ENCODE results near the gene TCN1.
"Not testable (repeated sequence)": the region's sequence is repeated elsewhere in the genome, so short reads cannot be mapped to it uniquely, and the experiment has no call there.

The TCN1 gene

DNA sequence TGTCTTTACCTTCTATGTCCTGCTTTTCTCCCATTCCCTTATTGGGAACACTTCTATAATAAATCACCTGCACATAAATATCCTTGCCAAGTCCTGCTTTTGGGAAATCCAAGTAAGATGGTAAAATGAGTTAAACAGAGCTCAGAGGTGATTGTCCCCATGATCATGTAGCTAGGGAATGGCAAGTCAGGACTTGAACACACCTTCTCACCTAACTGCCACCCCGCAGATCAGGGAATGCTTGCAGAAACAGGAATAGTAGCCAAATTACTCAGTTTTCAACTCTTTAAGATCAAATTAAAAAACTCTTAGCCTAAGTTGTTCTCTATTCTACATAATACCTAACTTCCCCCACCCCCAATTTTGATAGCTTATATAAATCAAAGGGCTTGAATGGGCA lies 28.3 kb upstream of the TCN1 start:
- TF ChIP-seq, protein P1, sequence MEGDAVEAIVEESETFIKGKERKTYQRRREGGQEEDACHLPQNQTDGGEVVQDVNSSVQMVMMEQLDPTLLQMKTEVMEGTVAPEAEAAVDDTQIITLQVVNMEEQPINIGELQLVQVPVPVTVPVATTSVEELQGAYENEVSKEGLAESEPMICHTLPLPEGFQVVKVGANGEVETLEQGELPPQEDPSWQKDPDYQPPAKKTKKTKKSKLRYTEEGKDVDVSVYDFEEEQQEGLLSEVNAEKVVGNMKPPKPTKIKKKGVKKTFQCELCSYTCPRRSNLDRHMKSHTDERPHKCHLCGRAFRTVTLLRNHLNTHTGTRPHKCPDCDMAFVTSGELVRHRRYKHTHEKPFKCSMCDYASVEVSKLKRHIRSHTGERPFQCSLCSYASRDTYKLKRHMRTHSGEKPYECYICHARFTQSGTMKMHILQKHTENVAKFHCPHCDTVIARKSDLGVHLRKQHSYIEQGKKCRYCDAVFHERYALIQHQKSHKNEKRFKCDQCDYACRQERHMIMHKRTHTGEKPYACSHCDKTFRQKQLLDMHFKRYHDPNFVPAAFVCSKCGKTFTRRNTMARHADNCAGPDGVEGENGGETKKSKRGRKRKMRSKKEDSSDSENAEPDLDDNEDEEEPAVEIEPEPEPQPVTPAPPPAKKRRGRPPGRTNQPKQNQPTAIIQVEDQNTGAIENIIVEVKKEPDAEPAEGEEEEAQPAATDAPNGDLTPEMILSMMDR (IDR thresholded peaks at IDR 0.05; ENCODE audit: low read depth, low read length, missing control alignments): no peak
- DNase-seq (ENCODE audit: extremely low read depth, low read depth): no peak
- no peak overlapping the region for H3K4me3 ChIP-seq (replicated peaks; ENCODE audit: low read depth, low read length)

DNA sequence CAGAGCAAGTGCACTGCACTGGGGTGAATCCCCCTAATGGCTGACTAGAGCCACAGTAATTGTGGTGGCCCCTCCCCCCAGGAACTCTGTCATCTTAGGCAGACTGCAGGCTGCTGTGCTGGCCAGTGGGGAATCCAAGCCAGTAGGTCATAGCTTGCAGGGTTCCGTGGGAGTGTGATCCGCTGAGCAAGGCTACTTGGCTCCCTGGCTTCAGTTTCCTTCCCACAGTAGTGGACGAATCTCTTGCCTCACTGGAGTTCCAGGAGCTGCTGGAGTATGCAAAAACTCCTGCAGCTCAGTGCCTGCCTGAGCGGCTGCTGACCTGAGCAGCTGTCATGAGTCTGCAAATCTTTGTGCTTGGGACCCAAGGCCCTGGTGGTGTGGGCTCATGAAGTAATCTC lies 25.5 kb upstream of the TCN1 start:
- no peak for DNase-seq (ENCODE audit: extremely low read depth, low read depth)
- no peak overlapping the region for H3K4me3 ChIP-seq (replicated peaks; ENCODE audit: low read depth, low read length)
- TF ChIP-seq, protein P1 (IDR thresholded peaks at IDR 0.05; ENCODE audit: low read depth, low read length, missing control alignments): no peak

DNA sequence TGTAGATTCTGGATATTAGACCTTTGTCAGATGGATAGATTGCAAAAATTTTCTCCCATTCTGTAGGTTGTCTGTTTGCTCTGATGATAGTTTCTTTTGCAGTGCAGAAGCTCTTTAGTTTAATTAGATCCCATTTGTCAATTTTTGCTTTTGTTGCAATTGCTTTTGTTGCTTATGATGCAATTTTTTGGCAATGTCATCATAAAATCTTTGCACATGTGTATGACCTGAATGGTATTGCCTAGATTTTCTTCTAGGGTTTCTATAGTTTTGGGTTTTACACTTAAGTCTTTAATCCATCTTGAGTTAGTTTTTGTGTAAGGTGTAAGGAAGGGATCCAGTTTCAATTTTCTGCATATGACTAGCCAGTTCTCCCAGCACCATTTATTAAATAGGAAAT lies 20.9 kb upstream of the TCN1 start:
- not testable (repeated sequence) for H3K4me3 ChIP-seq (replicated peaks; ENCODE audit: low read depth, low read length); DNase-seq (ENCODE audit: extremely low read depth, low read depth)

DNA sequence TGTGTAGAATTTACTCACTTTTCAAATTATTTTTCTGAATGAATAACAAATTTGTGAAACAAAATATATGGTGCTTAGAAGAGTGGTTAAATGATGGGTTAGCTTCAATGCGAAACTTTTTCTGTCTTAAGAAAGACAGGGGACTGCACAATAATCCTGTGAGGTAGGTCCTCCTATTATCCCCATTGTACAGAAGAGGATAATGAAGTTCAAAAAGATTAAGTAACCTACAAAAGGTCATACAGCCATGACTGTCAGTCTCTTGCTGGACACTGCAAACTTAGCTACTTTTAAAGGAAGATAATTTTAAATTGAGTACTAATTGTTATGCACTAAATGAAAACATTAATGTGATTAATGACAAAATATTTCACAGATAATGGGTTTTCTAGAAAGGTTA lies 17.3 kb upstream of the TCN1 start:
- H3K4me3 ChIP-seq (replicated peaks; ENCODE audit: low read depth, low read length): no peak overlapping the region
- TF ChIP-seq, protein P1 (IDR thresholded peaks at IDR 0.05; ENCODE audit: low read depth, low read length, missing control alignments): no peak
- no peak for DNase-seq (ENCODE audit: extremely low read depth, low read depth)

DNA sequence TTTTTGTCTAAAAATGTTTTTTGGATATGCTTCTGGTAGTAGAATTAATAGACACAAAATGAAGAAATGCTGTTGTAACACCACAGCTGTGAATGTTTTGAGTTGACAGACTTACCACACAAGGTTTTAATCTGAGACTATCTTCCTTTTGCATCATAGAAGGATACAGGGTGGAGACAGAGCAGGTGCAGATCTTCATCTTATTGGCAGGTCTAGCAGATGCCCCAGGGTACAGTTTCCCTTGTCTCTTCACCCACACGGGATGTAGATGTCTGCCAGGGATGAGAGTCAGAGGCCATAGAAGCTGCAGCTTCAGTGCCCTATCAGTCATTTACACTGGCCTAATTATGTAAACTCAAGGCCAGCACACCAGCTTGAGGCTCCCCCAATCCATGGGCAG lies 13.3 kb upstream of the TCN1 start:
- TF ChIP-seq, protein P1 (IDR thresholded peaks at IDR 0.05; ENCODE audit: low read depth, low read length, missing control alignments): no peak

DNA sequence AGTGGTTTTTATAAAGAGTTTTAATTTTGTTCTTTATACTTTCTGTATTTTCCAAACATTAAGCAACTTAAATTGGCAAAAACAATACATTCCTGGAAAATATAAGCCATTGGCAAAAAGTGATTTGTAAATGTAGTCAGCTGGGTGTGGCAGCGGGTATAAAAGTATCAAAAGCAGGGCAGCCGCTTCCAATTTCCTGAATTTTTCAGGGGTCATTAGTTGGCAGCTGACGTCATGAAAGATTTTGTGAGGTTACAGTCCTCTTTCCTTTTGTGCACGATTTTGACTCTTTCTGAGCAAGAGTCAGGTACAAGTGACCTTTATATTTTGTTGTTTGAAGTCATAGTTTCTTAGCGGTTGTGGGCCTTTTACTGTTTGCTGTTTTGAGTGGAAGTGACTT lies 12.3 kb upstream of the TCN1 start, which contains the start of gene OOSP3:
TSS of gene OOSP3 (plus strand) at position 208 of the 400 bp plus-strand sequence. CDS start at position 235, 27 bp downstream.
- DNase-seq (ENCODE audit: extremely low read depth, low read depth): no peak
- no peak within 1 kb of the TSS for H3K4me3 ChIP-seq (replicated peaks; ENCODE audit: low read depth, low read length)
- TF ChIP-seq, protein P1 (IDR thresholded peaks at IDR 0.05; ENCODE audit: low read depth, low read length, missing control alignments): no peak

More for the DNA sequence above, 13.3 kb upstream of the TCN1 start:
- no peak for DNase-seq (ENCODE audit: extremely low read depth, low read depth)
- no peak overlapping the region for H3K4me3 ChIP-seq (replicated peaks; ENCODE audit: low read depth, low read length)

DNA sequence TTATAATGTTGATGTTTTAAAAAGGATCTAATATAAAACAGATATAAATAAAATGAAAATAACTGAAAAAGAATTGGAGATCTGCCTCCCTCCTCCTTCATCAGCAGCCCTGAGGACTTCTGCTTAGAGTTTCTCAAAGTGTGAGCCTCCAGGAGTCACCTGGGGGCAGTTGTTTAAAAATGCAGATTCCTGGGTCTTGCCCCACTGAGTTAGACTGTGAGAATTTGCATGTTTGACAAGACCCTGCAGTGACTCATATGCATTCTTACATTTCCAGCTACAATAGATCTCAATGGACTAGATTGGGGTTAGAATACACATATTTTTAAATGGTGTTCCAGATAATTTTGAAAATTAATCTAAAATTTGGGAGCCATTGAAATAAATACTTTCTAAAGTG lies 11.5 kb upstream of the TCN1 start:
- DNase-seq (ENCODE audit: extremely low read depth, low read depth): no peak
- TF ChIP-seq, protein P1 (IDR thresholded peaks at IDR 0.05; ENCODE audit: low read depth, low read length, missing control alignments): no peak
- no peak overlapping the region for H3K4me3 ChIP-seq (replicated peaks; ENCODE audit: low read depth, low read length)

Data from HFF-Myc (cell line).